ENCODE results near the gene ESYT3.
"Not testable (repeated sequence)": the region's sequence is repeated elsewhere in the genome, so short reads cannot be mapped to it uniquely, and the experiment has no call there.

Gene ESYT3

GRCh38 chr3:138495638-138496037 lies 61.2 kb downstream of the ESYT3 start:
- not testable (repeated sequence) for H3K27ac ChIP-seq (ENCODE audit: low read depth, low read length); H3K9me3 ChIP-seq (ENCODE audit: insufficient read depth, low read depth, low read length); H4K8ac ChIP-seq (ENCODE audit: low read depth, low read length); H2BK5ac ChIP-seq (ENCODE audit: low read depth, low read length, poor library complexity); H2AFZ ChIP-seq (ENCODE audit: insufficient read depth, low read length, poor library complexity); H3K4ac ChIP-seq (ENCODE audit: low read depth, low read length); H2BK120ac ChIP-seq (ENCODE audit: insufficient read depth, low read length, poor library complexity); H4K12ac ChIP-seq (ENCODE audit: low read depth, low read length); H3K4me3 ChIP-seq (ENCODE audit: low read depth, low read length); H3K36me3 ChIP-seq (ENCODE audit: control insufficient read depth in 1 of 2, insufficient read depth in 2 of 2, low read length in 2 of 2); H4K91ac ChIP-seq (ENCODE audit: low read depth, low read length); H3K23ac ChIP-seq (ENCODE audit: low read length); H2AK5ac ChIP-seq (ENCODE audit: low read length); H3K4me2 ChIP-seq (ENCODE audit: low read length); H3K27me3 ChIP-seq (ENCODE audit: insufficient read depth, low read length); H3K4me1 ChIP-seq (ENCODE audit: control insufficient read depth in 1 of 2, insufficient read depth in 2 of 2, low read length in 2 of 2); H3K9ac ChIP-seq (ENCODE audit: low read length); DNase-seq; H3K79me2 ChIP-seq (ENCODE audit: control insufficient read depth, insufficient read depth, low read length, poor library complexity); H3K79me1 ChIP-seq (ENCODE audit: low read length); H2BK12ac ChIP-seq (ENCODE audit: low read length); H3K18ac ChIP-seq (ENCODE audit: low read length); H3K14ac ChIP-seq (ENCODE audit: low read length)
- no CpG with 5 or more reads among the region's 3 CpGs for WGBS (ENCODE audit: extremely low coverage, insufficient coverage, insufficient read length)

- H3K4me2 ChIP-seq (ENCODE audit: low read length), result no peak overlapping the region
These were observed 62.0 kb downstream of the ESYT3 start for GRCh38 chr3:138496436-138496835.

GRCh38 chr3:138497021-138497420 lies 62.6 kb downstream of the ESYT3 start:
- no peak overlapping the region for H3K18ac ChIP-seq (ENCODE audit: low read length)
- H2BK12ac ChIP-seq (ENCODE audit: low read length), result no peak overlapping the region
- no peaks in the 10 kb centered on the region for H3K9me3 ChIP-seq (ENCODE audit: insufficient read depth, low read depth, low read length)
- no peak overlapping the region for H4K8ac ChIP-seq (ENCODE audit: low read depth, low read length)
- H3K79me2 ChIP-seq (ENCODE audit: control insufficient read depth, insufficient read depth, low read length, poor library complexity), result no peaks in the 10 kb centered on the region
- no peaks in the 10 kb centered on the region for H3K79me1 ChIP-seq (ENCODE audit: low read length)
- H2AFZ ChIP-seq (ENCODE audit: insufficient read depth, low read length, poor library complexity), result no peak overlapping the region
- H3K4ac ChIP-seq (ENCODE audit: low read depth, low read length), result no peak overlapping the region
- H3K27me3 ChIP-seq (ENCODE audit: insufficient read depth, low read length), result no peaks in the 10 kb centered on the region
- H3K4me1 ChIP-seq (ENCODE audit: control insufficient read depth in 1 of 2, insufficient read depth in 2 of 2, low read length in 2 of 2), result no peaks in the 10 kb centered on the region
- H4K91ac ChIP-seq (ENCODE audit: low read depth, low read length), result no peak overlapping the region
- no peak for DNase-seq
- no peak overlapping the region for H3K4me2 ChIP-seq (ENCODE audit: low read length)
- no peak overlapping the region for H4K12ac ChIP-seq (ENCODE audit: low read depth, low read length)
- no peak overlapping the region for H3K23ac ChIP-seq (ENCODE audit: low read length)
- H2AK5ac ChIP-seq (ENCODE audit: low read length), result no peak overlapping the region
- peaks cover 0 to 2% of the 10 kb centered on the region in 2 experiments for H3K36me3 ChIP-seq (ENCODE audit: control insufficient read depth in 1 of 2, insufficient read depth in 2 of 2, low read length in 2 of 2)
- no peak overlapping the region for H3K14ac ChIP-seq (ENCODE audit: low read length)
- no peak overlapping the region for H3K27ac ChIP-seq (ENCODE audit: low read depth, low read length)
- no peak overlapping the region for H2BK120ac ChIP-seq (ENCODE audit: insufficient read depth, low read length, poor library complexity)
- no peak overlapping the region for H2BK5ac ChIP-seq (ENCODE audit: low read depth, low read length, poor library complexity)
- no peak overlapping the region for H3K9ac ChIP-seq (ENCODE audit: low read length)
- no peak overlapping the region for H3K4me3 ChIP-seq (ENCODE audit: low read depth, low read length)

More at GRCh38 chr3:138496436-138496835, 62.0 kb downstream of the ESYT3 start:
- H2BK120ac ChIP-seq (ENCODE audit: insufficient read depth, low read length, poor library complexity), result no peak overlapping the region
- H3K4ac ChIP-seq (ENCODE audit: low read depth, low read length), result no peak overlapping the region
- no peaks in the 10 kb centered on the region for H3K79me1 ChIP-seq (ENCODE audit: low read length)
- no peaks in the 10 kb centered on the region for H3K27me3 ChIP-seq (ENCODE audit: insufficient read depth, low read length)
- H3K9ac ChIP-seq (ENCODE audit: low read length), result no peak overlapping the region
- H3K23ac ChIP-seq (ENCODE audit: low read length), result no peak overlapping the region
- H2AK5ac ChIP-seq (ENCODE audit: low read length), result no peak overlapping the region
- H3K4me3 ChIP-seq (ENCODE audit: low read depth, low read length), result no peak overlapping the region
- H3K18ac ChIP-seq (ENCODE audit: low read length), result no peak overlapping the region
- H3K79me2 ChIP-seq (ENCODE audit: control insufficient read depth, insufficient read depth, low read length, poor library complexity), result no peaks in the 10 kb centered on the region
- H2BK12ac ChIP-seq (ENCODE audit: low read length), result no peak overlapping the region
- no peak overlapping the region for H4K91ac ChIP-seq (ENCODE audit: low read depth, low read length)
- no peak overlapping the region for H2AFZ ChIP-seq (ENCODE audit: insufficient read depth, low read length, poor library complexity)
- H3K27ac ChIP-seq (ENCODE audit: low read depth, low read length), result no peak overlapping the region
- no peak overlapping the region for H2BK5ac ChIP-seq (ENCODE audit: low read depth, low read length, poor library complexity)
- no CpG with 5 or more reads among the region's 2 CpGs for WGBS (ENCODE audit: extremely low coverage, insufficient coverage, insufficient read length)
- H3K36me3 ChIP-seq (ENCODE audit: control insufficient read depth in 1 of 2, insufficient read depth in 2 of 2, low read length in 2 of 2), result peaks cover 0 to 2% of the 10 kb centered on the region in 2 experiments
- DNase-seq, result no peak
- no peaks in the 10 kb centered on the region for H3K9me3 ChIP-seq (ENCODE audit: insufficient read depth, low read depth, low read length)
- no peaks in the 10 kb centered on the region for H3K4me1 ChIP-seq (ENCODE audit: control insufficient read depth in 1 of 2, insufficient read depth in 2 of 2, low read length in 2 of 2)
- H4K8ac ChIP-seq (ENCODE audit: low read depth, low read length), result no peak overlapping the region
- no peak overlapping the region for H3K14ac ChIP-seq (ENCODE audit: low read length)
- no peak overlapping the region for H4K12ac ChIP-seq (ENCODE audit: low read depth, low read length)

- WGBS (ENCODE audit: extremely low coverage, insufficient coverage, insufficient read length), result no CpG with 5 or more reads among the region's 1 CpG
- H3K4ac ChIP-seq (ENCODE audit: low read depth, low read length), result no peak overlapping the region
- no peak overlapping the region for H2BK120ac ChIP-seq (ENCODE audit: insufficient read depth, low read length, poor library complexity)
- no peaks in the 10 kb centered on the region for H3K4me1 ChIP-seq (ENCODE audit: control insufficient read depth in 1 of 2, insufficient read depth in 2 of 2, low read length in 2 of 2)
- H2AK5ac ChIP-seq (ENCODE audit: low read length), result no peak overlapping the region
- H3K9me3 ChIP-seq (ENCODE audit: insufficient read depth, low read depth, low read length), result no peaks in the 10 kb centered on the region
- no peak overlapping the region for H3K9ac ChIP-seq (ENCODE audit: low read length)
- no peak overlapping the region for H3K4me3 ChIP-seq (ENCODE audit: low read depth, low read length)
- H2BK12ac ChIP-seq (ENCODE audit: low read length), result no peak overlapping the region
- H3K18ac ChIP-seq (ENCODE audit: low read length), result no peak overlapping the region
- no peak overlapping the region for H4K8ac ChIP-seq (ENCODE audit: low read depth, low read length)
- no peak overlapping the region for H4K12ac ChIP-seq (ENCODE audit: low read depth, low read length)
- H3K23ac ChIP-seq (ENCODE audit: low read length), result no peak overlapping the region
- H3K27me3 ChIP-seq (ENCODE audit: insufficient read depth, low read length), result no peaks in the 10 kb centered on the region
- no peak overlapping the region for H4K91ac ChIP-seq (ENCODE audit: low read depth, low read length)
- no peaks in the 10 kb centered on the region for H3K79me2 ChIP-seq (ENCODE audit: control insufficient read depth, insufficient read depth, low read length, poor library complexity)
- H3K14ac ChIP-seq (ENCODE audit: low read length), result no peak overlapping the region
- peak; percentile 21 to 94 for DNase-seq
- H3K79me1 ChIP-seq (ENCODE audit: low read length), result no peaks in the 10 kb centered on the region
- H3K4me2 ChIP-seq (ENCODE audit: low read length), result no peak overlapping the region
- H3K36me3 ChIP-seq (ENCODE audit: control insufficient read depth in 1 of 2, insufficient read depth in 2 of 2, low read length in 2 of 2), result peaks cover 0 to 2% of the 10 kb centered on the region in 2 experiments
- H2AFZ ChIP-seq (ENCODE audit: insufficient read depth, low read length, poor library complexity), result no peak overlapping the region
- no peak overlapping the region for H3K27ac ChIP-seq (ENCODE audit: low read depth, low read length)
- no peak overlapping the region for H2BK5ac ChIP-seq (ENCODE audit: low read depth, low read length, poor library complexity)
These were observed 63.4 kb downstream of the ESYT3 start for GRCh38 chr3:138497851-138498250.
